Fibroblast of lung (primary cell): ENCODE data around the gene PNLDC1. TPM values are rescaled to one million over a fixed set of nuclear protein-coding genes. Genes with fewer than 3 reads are reported as not detected.

ENCODE experiments used
- DNase-seq, 2 donors: peaks; one replicate each; pipeline versions ENCODE4 v3.0.0 to v3.0.0-alpha.2; 2010; ENCODE audit warnings: low read depth in 2 of 2
- H2AFZ ChIP-seq: 2 replicates; pipeline ENCODE4 v1.5.1; 2012; ENCODE audit warnings: low read length, control low read depth, inconsistent platforms
- H3K27ac ChIP-seq: 2 replicates; pipeline ENCODE4 v1.5.1; 2011; ENCODE audit warnings: low read length, control low read depth; ENCODE audit not compliant: insufficient read depth
- H3K27me3 ChIP-seq: 2 replicates; pipeline ENCODE4 v1.5.1; 2011; ENCODE audit warnings: mild to moderate bottlenecking, low read length; ENCODE audit not compliant: control insufficient read depth, insufficient read depth
- H3K36me3 ChIP-seq: 2 replicates; pipeline ENCODE4 v1.5.1; 2011; ENCODE audit warnings: low read length; ENCODE audit not compliant: control insufficient read depth, insufficient read depth
- H3K4me1 ChIP-seq: 2 replicates; pipeline ENCODE4 v1.5.1; 2011; ENCODE audit warnings: low read length; ENCODE audit not compliant: control insufficient read depth, insufficient read depth; ENCODE audit errors: extremely low read depth
- H3K4me2 ChIP-seq: 2 replicates; pipeline ENCODE4 v1.5.1; 2011; ENCODE audit warnings: low read length, control low read depth; ENCODE audit not compliant: insufficient read depth; ENCODE audit errors: extremely low read depth
- H3K4me3 ChIP-seq, 4 experiments: fragments of 200-600 bp in 1 of 4; sonication (generic) in 1 of 4; replicated peaks in 1 of 4; 2 replicates each; pipeline ENCODE4 v1.5.1; 2011 to 2016; ENCODE audit warnings: low read length in 4 of 4, low read depth in 3 of 4, mild to moderate bottlenecking in 3 of 4, control low read depth in 2 of 4, inconsistent platforms in 1 of 4, mixed read lengths in 1 of 4; ENCODE audit not compliant: insufficient read depth in 1 of 4; ENCODE audit errors: control extremely low read depth in 1 of 4
- H3K79me2 ChIP-seq: 2 replicates; pipeline ENCODE4 v1.5.1; 2012; ENCODE audit warnings: mild to moderate bottlenecking, low read length, inconsistent platforms; ENCODE audit not compliant: control insufficient read depth, insufficient read depth
- H3K9ac ChIP-seq: 2 replicates; pipeline ENCODE4 v1.5.1; 2011; ENCODE audit warnings: mild to moderate bottlenecking, low read length, control low read depth; ENCODE audit not compliant: insufficient read depth
- H3K9me3 ChIP-seq: 2 replicates; pipeline ENCODE4 v1.5.1; 2012; ENCODE audit warnings: low read depth, low read length; ENCODE audit not compliant: control insufficient read depth, insufficient read depth
- H4K20me1 ChIP-seq: 2 replicates; pipeline ENCODE4 v1.5.1; 2011; ENCODE audit warnings: low read length; ENCODE audit not compliant: control insufficient read depth, insufficient read depth; ENCODE audit errors: extremely low read depth
- EZH2 ChIP-seq: IDR thresholded peaks from 2 replicates; pipeline ENCODE4 v1.5.1; 2012; ENCODE audit warnings: low read length, control low read depth, mild to moderate bottlenecking; ENCODE audit errors: missing control alignments
- polyA plus RNA-seq, 2 donors: library from polyadenylated mRNA; depleted of rRNA in 1 of 2; stranded (reverse) in 1 of 2; unstranded in 1 of 2; fragments of >200 nt; gene quantifications; 2 replicates each; pipeline ENCODE4 v1.2.1, GENCODE V29; 2011 to 2012; ENCODE audit warnings: missing spikeins in 1 of 2
- total RNA-seq: library from RNA; depleted of rRNA; stranded (reverse); fragments of >200 nt; gene quantifications from 2 replicates; pipeline ENCODE4 v1.2.1, GENCODE V29; 2014
- TF ChIP-seq, protein P1 (sequence below), 2 donors: IDR thresholded peaks in 1 of 2; conservative IDR thresholded peaks in 1 of 2; 1 replicate in 1 of 2; 2 replicates in 1 of 2; pipeline ENCODE4 v1.5.1; 2011 to 2012; ENCODE audit warnings: low read length in 2 of 2, control low read depth in 1 of 2, inconsistent platforms in 1 of 2, low read depth in 1 of 2, mild to moderate bottlenecking in 1 of 2

The PNLDC1 gene
- total and polyA plus RNA-seq, 2 donors (not counting 1 experiment from before 2014, with no cell fraction given) = not detected

DNA sequence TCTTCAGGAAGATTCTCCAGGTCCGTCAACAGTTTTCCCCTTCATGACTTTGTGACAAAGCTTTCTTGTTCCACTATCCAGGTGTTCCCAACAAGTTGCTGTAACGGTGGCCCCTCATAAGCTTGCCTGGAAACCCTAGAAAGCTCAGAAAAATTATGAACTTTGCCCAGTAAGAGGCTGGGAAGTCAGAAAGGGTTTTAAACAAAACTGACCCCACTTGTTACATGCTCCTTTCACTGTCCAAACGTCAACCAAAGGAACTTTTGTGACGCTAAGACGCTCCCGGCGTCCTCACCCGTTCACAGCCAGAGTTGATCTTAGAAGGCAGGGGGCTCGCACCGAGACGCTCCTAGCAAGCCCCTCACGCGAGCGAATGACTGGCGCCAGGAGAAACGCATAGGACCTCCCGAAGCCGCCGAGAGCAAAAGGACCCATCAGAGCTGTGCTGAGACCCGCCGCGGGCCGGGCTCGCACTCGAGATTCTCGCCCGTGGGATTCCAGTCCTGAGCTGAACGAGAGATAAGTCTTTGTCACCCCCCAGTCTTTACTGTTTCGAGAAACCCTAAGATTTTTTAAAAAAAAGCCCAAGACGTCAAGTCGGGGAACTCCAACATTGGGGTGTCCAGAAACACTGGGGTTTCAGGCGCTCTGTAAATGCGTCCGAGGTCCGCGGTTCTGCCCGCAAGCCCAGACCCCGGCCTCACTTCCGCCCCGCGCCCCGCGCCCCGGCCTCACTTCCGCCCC lies 38.8 kb upstream of the PNLDC1 start:
- Histone ChIP-seq H3K4me2 (peak overlapping the region; percentile 90), H3K4me3 (peak overlapping the region; percentile 44 to 83 (median 60)), H2AFZ (peak overlapping the region; percentile 29), H3K4me1 (peaks cover 24% of the 10 kb centered on the region), H3K9me3 (no peaks in the 10 kb centered on the region), H3K79me2 (peaks cover 8% of the 10 kb centered on the region), H3K36me3 (peaks cover 8% of the 10 kb centered on the region), H4K20me1 (no peaks in the 10 kb centered on the region), H3K27ac (peak overlapping the region; percentile 89), H3K27me3 (no peaks in the 10 kb centered on the region), H3K9ac (peak overlapping the region; percentile 70)
- peak; percentile 13 to 20 for DNase-seq
- TF ChIP-seq, protein P1, sequence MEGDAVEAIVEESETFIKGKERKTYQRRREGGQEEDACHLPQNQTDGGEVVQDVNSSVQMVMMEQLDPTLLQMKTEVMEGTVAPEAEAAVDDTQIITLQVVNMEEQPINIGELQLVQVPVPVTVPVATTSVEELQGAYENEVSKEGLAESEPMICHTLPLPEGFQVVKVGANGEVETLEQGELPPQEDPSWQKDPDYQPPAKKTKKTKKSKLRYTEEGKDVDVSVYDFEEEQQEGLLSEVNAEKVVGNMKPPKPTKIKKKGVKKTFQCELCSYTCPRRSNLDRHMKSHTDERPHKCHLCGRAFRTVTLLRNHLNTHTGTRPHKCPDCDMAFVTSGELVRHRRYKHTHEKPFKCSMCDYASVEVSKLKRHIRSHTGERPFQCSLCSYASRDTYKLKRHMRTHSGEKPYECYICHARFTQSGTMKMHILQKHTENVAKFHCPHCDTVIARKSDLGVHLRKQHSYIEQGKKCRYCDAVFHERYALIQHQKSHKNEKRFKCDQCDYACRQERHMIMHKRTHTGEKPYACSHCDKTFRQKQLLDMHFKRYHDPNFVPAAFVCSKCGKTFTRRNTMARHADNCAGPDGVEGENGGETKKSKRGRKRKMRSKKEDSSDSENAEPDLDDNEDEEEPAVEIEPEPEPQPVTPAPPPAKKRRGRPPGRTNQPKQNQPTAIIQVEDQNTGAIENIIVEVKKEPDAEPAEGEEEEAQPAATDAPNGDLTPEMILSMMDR (conservative IDR thresholded peaks at IDR 0.05 in 1 of 2, IDR thresholded peaks at IDR 0.05 in 1 of 2; ENCODE audit: low read depth in 1 of 2, low read length in 2 of 2) = no peak
- TF ChIP-seq EZH2 = no peak

DNA sequence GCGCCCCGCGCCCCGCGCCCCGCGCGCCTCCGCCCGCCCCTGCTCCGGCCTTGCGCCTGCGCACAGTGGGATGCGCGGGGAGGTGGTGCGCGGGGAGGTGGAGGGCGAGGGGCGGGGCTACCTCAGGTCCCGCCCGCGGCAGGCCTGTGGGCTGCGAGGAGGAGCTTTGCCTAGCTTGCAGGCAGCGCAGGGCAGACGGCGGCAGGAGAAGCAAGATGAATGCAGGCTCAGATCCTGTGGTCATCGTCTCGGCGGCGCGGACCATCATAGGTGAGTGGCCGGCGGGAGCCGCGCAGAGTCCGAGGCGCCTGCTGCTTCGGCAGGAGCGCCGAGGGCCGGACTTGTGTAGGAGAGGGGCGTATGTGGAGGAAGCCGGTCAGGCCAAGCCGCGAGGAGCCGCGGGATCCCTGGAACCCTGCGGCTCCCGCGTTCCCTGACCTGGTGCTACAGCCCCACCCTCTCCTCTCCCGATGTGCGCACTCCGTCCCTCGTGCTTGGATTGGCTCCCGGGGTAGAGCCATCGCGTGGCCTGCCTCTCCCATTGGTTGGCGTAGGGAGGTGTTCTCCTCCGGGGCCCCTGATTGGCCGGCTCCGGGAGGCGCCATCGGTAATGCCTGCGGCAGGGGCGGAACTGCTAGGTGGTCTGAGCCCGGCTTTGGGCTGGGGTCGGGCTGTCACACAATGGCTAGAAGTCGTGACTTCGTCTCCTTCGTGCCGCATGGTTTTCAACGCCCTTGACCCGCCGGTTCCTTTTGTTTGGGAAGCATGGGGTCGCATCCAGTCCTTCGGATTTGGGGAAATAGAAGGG lies 38.0 kb upstream of the PNLDC1 start, which contains the start of gene ACAT2:
TSS of gene ACAT2 (plus strand) at position 173 of the 808 bp plus-strand sequence. CDS start at position 216, 43 bp downstream.
- Histone ChIP-seq H3K79me2 (peaks cover 8% of the 10 kb centered on the region), H3K4me1 (peaks cover 24% of the 10 kb centered on the region), H3K27ac (peak within 1 kb of the TSS; percentile 91), H3K9ac (peak within 1 kb of the TSS; percentile 90), H3K27me3 (no peaks in the 10 kb centered on the region), H2AFZ (peak within 1 kb of the TSS; percentile 86), H3K36me3 (peaks cover 6% of the 10 kb centered on the region), H3K9me3 (no peaks in the 10 kb centered on the region), H4K20me1 (no peaks in the 10 kb centered on the region), H3K4me3 (peak within 1 kb of the TSS; percentile 52 to 83 (median 74)), H3K4me2 (peak within 1 kb of the TSS; percentile 90)
- no peak for TF ChIP-seq EZH2
- TF ChIP-seq, protein P1 (conservative IDR thresholded peaks at IDR 0.05 in 1 of 2, IDR thresholded peaks at IDR 0.05 in 1 of 2; ENCODE audit: low read depth in 1 of 2, low read length in 2 of 2) = no peak
- DNase-seq = peak; percentile 94

DNA sequence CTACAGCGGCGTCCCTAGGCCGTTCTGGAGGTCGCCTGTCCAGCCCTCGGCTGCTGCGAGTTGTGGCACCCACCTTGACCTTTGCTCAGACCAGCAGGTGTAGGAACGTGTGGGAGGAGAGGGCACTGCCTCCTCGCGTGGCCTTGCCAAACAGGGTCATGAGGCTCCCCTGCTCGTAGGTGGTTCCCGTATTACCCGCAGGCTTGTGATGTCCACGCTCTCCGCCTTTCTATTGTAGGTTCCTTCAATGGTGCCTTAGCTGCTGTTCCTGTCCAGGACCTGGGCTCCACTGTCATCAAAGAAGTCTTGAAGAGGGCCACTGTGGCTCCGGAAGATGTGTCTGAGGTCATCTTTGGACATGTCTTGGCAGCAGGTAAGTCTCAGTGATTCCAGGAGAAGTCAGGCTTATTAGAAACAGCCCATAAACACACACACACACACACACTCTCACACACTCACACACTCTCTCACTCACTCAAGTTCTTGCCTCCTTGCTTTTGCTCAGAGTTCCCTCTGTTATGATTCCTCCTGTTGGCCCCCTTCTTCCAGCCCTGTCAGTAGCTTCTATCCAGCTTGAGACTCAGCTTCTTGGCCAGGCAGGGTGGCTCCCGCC lies 37.3 kb upstream of the PNLDC1 start:
- H3K4me3 ChIP-seq = peak overlapping the region; percentile 52 to 83 (median 72)
- DNase-seq = peak in 1 of 2 donors; percentile 3
- H3K27me3 ChIP-seq = no peaks in the 10 kb centered on the region
- no peak for TF ChIP-seq EZH2
- TF ChIP-seq, protein P1 (conservative IDR thresholded peaks at IDR 0.05 in 1 of 2, IDR thresholded peaks at IDR 0.05 in 1 of 2; ENCODE audit: low read depth in 1 of 2, low read length in 2 of 2) = no peak
- peak overlapping the region; percentile 77 for H3K4me2 ChIP-seq
- peaks cover 6% of the 10 kb centered on the region for H3K36me3 ChIP-seq
- H4K20me1 ChIP-seq = no peaks in the 10 kb centered on the region
- H3K4me1 ChIP-seq = peaks cover 24% of the 10 kb centered on the region
- peak overlapping the region; percentile 91 for H3K27ac ChIP-seq
- peaks cover 8% of the 10 kb centered on the region for H3K79me2 ChIP-seq
- H3K9me3 ChIP-seq = no peaks in the 10 kb centered on the region
- H3K9ac ChIP-seq = peak overlapping the region; percentile 90
- H2AFZ ChIP-seq = peak overlapping the region; percentile 4
